HG03378 (cell line): ENCODE measurements around the gene SEMA4A.
"Not testable (repeated sequence)": the region's sequence is repeated elsewhere in the genome, so short reads cannot be mapped to it uniquely, and the experiment has no call there.

Source experiments
- ATAC-seq: cut with Tn5 transposase; IDR thresholded peaks from one replicate; pipeline ENCODE4 v1.9.1; 2021; ENCODE audit warnings: mild to moderate bottlenecking, moderate library complexity; ENCODE audit not compliant: unreplicated experiment

The SEMA4A gene

GRCh38 chr1:156153362-156153761, at the start of gene SEMA4A:
SEMA4A (plus strand) TSS chr1:156153585; CDS start chr1:156154579, 994 bp downstream.
- ATAC-seq, result no peak

- ATAC-seq, result no peak
Measured at GRCh38 chr1:156104065-156104810, 49.1 kb upstream of the SEMA4A start.

DNA sequence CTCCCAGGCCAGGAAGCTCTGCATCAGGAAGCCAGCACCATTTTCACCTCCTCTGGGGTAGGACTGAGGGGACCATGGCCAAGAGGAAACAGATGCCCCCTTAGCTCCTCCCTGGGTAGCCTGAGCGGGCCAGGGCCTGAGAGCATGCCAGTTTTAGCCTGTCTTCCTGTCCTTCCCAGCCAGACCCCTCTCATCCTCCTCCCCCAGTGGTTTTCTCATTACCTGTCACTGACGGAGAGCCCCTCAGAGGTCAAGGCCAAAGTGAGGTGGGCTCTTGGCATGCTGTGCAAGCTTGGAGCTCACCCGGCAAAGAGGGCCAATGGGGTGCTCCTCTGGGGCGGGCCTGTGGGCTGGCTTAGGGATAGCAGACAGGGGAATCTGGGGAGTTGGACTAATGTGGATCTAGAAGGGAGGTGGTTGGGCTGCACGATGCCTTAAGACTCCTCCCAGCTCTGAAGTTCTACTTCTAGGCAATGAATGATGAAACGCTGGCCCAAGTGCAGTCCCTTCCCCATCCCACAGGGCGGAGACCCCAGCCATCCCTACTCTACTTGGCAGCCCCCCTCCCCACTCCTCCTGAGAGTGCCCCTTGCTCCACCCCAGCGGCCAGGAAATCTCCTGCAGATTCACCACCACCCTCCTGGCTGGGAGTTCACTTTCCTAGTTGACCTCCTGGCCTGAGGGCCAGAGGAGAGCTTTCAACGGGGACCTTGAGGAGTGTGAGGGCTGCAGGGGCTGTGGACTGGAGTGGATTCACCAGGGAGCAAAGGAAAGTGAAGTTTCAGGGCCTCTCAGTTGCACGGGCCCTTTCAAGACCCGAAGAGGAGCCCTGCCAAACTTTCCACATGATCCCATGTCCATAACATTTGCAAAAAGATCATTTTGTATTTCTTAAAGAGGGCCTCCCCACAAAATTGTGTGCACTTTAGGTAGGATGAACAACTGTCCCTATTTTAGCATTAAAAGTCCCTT, 48.2 kb upstream of the SEMA4A start:
- ATAC-seq, result no peak

GRCh38 chr1:156106624-156107488, 46.5 kb upstream of the SEMA4A start:
- ATAC-seq, result no peak

- no peak for ATAC-seq
Measured at GRCh38 chr1:156108057-156108456, 45.3 kb upstream of the SEMA4A start.

DNA sequence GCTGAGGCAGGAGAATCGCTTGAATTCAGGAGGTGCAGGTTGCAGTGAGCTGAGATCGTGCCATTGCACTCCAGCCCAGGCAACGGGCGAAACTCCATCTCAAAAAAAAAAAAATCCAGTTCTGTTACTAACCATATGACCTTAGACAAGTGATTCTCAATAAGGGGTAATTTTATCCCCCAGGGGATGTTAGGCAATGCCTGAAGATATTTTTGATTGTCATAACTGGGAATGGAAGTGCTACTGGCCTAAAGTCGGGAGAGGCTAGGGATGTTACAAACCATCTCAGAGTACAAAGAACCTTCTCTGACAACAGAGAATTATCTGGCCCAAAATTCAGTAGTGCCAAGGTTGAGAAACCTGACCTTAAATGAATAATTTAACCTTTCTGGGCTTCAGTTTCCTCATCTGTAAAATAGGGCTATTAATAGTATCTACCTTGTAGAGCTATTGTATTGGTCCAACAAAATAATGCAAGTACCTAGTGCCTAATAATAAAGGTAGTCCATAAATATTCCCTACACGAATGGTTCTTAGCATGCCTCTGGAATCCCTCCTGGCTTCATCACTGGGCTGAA, 44.6 kb upstream of the SEMA4A start:
- ATAC-seq, result no peak

- no peak for ATAC-seq
Measured at GRCh38 chr1:156110252-156110651, 43.1 kb upstream of the SEMA4A start.

DNA sequence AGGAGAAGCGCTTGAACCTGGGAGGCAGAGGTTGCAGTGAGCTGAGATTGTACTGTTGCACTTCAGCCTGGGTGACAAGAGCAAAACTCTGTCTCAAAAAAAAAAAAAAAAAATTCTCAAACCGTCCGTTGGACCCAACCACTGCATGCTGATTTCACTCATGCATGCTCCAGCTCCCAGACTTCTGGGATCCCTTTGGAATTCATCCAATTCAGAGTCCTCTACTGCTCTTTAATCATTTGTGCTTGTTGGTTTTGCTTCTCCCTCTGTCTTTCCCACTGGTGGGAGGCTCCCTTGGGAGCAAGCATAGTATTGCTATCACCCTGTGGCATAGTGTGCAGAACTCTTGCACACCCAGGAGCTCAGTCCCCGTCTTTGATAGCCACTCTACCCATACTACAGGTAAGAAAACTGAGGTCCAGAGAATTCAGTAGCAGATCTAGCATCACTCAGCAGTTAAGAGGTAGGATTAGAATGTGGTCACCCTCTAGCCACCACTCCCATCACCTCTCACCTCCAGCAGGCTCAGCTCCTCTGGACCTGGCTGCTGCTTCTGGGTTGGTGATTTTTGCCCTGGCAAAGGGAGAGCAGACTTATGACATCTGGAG, 41.9 kb upstream of the SEMA4A start:
- no peak for ATAC-seq

DNA sequence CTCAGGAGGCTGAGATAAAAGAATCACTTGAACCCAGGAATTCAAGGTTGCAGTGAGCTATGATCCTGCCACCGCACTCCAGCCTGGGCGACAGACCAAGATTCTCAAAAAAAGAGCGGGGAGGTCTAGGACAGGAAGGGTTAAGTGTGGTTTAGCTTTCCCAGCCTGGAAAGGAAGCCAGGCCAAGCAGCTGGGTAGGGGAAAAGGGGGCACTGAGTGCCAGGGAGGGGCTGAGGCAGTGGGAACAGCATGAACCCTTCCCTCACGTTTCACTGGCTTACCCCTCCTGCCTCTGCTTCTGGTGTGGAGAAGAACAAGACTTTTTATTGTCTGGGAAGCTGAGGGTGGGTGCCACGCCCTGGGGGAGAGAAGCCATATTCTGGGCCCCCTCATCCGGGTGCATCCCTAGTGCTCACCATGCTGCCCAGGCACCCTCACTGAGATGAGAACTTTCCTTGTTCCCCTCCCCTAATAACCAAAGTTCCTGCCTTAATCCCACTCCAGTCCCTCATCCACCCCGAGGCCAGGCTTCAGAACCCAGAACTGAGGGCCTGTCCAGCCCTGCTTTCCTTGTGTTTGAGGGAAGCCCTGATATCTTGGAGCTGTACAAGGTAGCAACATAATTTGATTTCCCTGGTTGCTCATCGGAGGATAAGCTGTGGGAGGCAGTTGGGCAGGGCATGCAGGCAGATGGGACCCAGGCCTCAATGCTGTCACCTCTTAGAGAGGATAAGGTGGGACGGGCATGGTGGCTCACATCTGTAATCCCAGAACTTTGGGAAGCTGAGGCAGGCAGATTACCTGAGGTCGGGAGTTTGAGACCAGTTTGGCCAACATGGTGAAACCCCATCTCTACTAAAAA, 40.9 kb upstream of the SEMA4A start:
- no peak for ATAC-seq

GRCh38 chr1:156113282-156113950, 40.0 kb upstream of the SEMA4A start:
- ATAC-seq, result no peak

DNA sequence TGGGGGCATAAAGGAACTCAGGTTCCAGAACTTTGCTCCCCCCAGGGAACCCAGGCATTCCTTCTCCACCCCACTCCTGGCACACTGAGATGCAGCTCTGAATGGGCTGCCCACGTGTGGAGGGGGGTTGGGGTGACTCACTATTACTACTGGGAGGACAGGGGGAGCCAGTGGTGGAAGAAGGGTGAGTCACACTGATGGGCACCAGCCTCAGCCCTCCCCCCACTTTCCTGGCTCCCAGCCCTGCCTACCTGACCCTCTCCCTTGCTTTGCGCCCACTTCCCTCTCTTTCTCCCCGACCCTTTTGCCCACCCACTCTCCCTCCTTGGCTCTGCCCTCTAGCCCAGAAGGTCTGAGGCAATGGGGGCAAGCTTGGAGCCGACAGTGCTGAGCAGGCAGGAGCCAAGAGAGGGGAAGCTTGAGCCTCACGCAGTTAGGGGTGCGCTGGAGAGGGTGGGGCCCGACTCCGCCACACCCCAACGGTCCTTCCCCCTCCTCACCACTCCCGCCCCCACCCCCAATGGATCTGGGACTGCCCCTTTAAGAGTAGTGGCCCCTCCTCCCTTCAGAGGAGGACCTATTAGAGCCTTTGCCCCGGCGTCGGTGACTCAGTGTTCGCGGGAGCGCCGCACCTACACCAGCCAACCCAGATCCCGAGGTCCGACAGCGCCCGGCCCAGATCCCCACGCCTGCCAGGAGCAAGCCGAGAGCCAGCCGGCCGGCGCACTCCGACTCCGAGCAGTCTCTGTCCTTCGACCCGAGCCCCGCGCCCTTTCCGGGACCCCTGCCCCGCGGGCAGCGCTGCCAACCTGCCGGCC, 39.1 kb upstream of the SEMA4A start, which contains the start of gene LMNA:
Gene LMNA, plus strand, starts transcription at position 611 of the 818 bp plus-strand sequence. CDS start 208 bp downstream, outside the sequence.
- ATAC-seq, result peak; percentile 49

DNA sequence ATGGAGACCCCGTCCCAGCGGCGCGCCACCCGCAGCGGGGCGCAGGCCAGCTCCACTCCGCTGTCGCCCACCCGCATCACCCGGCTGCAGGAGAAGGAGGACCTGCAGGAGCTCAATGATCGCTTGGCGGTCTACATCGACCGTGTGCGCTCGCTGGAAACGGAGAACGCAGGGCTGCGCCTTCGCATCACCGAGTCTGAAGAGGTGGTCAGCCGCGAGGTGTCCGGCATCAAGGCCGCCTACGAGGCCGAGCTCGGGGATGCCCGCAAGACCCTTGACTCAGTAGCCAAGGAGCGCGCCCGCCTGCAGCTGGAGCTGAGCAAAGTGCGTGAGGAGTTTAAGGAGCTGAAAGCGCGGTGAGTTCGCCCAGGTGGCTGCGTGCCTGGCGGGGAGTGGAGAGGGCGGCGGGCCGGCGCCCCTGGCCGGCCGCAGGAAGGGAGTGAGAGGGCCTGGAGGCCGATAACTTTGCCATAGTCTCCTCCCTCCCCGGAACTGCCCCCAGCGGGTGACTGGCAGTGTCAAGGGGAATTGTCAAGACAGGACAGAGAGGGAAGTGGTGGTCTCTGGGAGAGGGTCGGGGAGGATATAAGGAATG, 38.4 kb upstream of the SEMA4A start:
- ATAC-seq, result no peak

DNA sequence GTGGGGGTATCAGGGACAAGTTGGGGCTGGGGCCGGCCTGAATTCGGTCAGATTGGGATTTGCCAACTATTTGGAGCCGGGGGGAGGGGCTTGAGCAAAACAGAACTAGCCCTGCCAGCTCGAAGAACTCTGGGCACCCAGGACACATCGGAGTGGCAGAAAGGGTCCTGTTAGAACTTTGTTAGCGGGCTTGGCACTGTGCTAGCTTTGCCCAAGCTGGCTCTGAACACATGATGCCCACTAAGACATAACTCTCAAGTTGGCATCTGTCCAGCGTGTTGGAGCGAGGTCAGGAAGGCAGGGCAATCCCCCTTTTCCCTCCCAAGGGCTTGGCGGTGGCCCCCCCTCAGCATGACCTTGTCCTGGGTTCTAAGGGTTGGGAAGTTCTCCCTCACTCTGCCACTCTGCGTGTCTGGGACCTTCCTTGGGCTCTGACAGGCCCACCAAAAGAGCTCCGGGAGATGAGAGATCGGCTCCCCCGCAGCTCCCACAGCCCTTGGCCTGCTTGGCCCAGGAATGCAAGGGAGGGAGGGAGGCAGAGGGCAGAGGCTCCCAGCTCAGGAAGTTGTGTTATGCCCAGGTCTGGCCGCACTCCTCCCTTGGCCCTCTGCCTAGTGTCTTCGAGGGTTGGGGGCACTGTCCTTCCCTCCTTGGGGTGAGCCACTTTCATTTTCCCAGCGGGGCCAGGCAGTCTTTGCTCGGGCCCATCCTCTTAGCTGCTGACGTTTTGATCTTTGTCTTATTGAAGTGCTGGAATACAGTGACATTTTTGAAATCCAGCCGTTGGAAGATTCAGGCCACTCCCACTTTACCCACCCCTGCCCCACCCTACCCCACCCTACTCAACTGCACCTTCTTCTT, 37.6 kb upstream of the SEMA4A start:
- ATAC-seq, result no peak

GRCh38 chr1:156116731-156117130, 36.7 kb upstream of the SEMA4A start:
- ATAC-seq, result not testable (repeated sequence)

DNA sequence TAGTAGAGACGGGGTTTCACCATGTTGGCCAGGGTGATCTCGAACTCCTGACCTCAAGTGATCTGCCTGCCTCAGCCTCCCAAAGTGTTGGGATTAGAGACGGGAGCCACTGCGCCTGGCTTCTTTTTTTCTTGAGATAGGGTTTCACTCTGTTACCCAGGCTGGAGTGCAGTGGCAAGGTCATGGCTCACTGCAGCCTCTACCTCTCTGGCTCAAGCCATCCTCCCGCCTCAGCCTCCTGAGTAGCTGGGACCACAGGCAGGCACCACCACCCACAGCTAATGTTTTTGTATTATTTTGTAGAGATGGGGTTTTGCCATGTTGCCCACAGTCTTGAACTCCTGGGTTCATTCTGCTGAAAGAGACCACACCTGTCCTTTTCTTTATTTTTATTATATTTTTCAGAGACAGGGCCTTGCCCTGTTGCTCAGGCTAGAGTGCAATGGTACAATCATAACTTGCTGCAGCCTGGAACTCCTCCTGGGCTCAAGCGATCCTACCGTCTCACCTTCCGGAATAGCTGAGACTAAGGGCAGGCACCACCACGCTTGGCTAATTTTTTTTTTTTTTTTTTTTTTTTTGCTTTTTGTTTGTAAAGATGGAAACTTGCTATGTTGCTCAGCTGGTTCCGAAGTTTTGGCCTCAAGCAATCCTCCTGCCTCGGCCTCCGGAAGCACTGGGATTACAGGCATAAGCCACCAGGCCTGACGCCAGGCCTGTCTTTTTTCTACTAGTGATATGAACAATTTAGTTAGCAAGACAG, 35.8 kb upstream of the SEMA4A start:
- no peak for ATAC-seq
